Stimulated activated CD4-positive, alpha-beta T cell treated with anti-CD3 and anti-CD28 coated beads, Interleukin-1b, Interleukin-23, amount 100 ng/mL, for 4 hours (primary cell): ENCODE data around the gene DNAJA1.
"Not testable (repeated sequence)": the region's sequence is repeated elsewhere in the genome, so short reads cannot be mapped to it uniquely, and the experiment has no call there.

Experiments used
- DNase-seq, 2 donors: peaks; one replicate each; pipeline ENCODE4 v3.0.0-alpha.2; 2020; ENCODE audit warnings: low read depth in 2 of 2

DNAJA1 gene

DNA sequence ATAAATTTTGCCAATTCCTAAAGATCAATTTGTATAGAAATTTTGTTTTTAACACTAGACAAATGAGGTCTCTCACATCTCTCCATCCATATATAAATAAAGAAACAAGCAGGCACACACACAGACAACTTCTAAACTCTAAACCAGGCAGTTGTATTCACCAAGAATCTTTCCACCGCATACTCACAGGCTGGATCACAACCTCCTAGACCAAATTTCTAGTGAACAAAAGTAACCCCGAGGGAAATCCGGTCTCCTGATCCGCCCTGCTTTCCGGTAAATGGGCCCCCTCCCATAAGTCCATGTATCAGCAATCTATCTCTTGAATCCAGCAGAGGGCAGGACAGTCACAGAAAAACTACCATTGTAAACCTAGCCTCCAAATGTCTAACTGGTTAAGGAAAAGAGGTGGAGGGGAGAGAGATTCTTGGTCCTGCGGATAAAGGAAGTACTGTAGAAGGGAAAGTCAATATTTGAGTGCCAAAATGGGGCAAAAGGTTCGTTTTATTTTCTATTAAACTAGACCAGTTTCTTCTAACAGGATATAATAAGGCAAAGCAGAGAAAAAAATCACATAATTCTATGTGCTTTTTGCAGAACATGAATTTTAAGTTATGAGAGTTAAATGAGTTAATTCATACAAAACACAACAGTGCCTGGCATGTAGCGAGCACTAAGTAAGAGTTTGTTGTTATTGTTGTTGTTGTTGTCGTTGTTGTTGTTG, 56.2 kb downstream of the DNAJA1 start:
- peak; percentile 32 to 50 for DNase-seq

DNA sequence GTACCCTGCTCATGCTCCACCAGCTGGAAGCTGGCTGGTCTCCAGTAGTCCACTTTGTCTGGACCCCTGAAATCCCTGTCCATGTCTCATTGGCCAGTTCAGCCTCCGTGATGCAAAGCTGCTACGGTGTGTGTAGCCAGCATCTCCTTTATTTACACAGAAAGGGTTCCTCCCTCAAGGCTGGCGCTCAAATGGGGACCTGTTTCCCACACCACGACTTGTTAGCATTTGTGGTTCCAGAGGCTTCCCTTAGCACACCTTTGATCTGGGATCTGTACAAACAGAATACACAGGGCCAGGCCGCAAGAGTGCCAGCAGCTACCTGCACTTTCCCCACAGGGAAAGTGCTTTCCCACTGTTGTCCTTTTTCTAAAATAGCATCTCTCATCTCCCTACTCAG, 57.1 kb downstream of the DNAJA1 start:
- no peak for DNase-seq

DNA sequence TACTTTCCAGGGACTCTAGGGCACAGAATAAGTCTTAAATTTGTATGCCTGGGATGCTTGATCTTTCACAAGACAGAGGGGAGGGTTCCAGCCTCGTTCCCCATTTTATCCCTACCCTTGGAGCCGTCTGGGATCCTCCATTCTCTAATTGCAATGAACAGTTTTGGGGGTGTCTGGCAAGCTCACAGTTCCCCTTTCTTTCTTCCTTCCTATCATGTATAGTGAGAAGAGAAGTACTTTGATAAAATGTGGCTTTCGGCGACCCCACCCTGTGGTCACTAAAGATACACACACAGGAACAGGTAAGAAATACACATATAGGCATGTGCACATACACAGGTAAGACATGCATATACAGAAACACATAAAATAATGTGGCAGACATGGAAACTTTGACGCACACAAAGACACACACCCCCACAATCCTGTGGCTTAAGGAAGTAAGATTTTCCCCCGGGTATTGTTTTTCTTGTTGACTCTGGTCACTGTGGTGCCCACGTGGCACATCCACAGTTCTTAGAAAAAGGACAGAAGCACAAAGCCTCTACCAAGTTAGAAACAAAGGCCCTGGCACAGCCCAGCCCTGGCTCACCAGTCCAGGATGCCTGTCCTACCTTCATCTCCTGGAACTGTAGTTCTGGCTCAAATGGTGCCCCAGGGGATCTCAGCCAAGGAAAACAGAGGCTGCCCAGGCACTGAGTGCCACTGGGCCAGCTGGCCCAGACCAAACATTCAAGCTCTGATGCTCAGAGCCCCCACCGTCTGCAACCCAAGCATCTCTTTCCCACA, 57.7 kb downstream of the DNAJA1 start:
- DNase-seq: no peak

DNA sequence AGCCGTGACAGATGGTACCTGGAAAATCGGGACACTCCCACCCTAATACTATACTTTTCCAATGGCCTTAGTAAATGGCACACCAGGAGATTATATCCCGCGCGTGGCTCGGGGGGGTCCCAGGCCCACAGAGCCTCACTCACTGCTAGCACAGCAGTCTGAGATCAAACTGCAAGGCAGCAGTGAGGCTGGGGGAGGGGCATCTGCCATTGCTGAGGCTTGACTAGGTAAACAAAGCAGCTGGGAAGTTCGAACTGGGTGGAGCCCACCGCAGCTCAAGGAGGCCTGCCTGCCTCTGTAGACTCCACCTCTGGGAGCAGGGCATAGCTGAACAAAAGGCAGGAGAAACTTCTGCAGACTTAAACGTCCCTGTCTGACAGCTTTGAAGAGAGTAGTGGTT, 60.6 kb downstream of the DNAJA1 start:
- DNase-seq: not testable (repeated sequence)
